Measurements from ENCODE around the gene KSR1.

GRCh38 chr17:27598337-27599050 is 142.2 kb downstream of the KSR1 start:
- TF ChIP-seq CTCF (conservative IDR thresholded peaks at IDR 0.05; ENCODE audit: low read depth, low read length) (no peak), EZH2 (IDR thresholded peaks at IDR 0.05; ENCODE audit: borderline replicate concordance, low read depth, low read length, poor library complexity, severe bottlenecking) (no peak)
